DMS79 treated with DMSO at 0.1 percent for 48 hours (cell line): Measurements from ENCODE around the gene SKI.
"Not testable (repeated sequence)": the region's sequence is repeated elsewhere in the genome, so short reads cannot be mapped to it uniquely, and the experiment has no call there.

Experiments used
- DNase-seq: peaks from one replicate; lab custom pipeline; 2025; lab: John Stamatoyannopoulos, UW

Gene SKI

DNA sequence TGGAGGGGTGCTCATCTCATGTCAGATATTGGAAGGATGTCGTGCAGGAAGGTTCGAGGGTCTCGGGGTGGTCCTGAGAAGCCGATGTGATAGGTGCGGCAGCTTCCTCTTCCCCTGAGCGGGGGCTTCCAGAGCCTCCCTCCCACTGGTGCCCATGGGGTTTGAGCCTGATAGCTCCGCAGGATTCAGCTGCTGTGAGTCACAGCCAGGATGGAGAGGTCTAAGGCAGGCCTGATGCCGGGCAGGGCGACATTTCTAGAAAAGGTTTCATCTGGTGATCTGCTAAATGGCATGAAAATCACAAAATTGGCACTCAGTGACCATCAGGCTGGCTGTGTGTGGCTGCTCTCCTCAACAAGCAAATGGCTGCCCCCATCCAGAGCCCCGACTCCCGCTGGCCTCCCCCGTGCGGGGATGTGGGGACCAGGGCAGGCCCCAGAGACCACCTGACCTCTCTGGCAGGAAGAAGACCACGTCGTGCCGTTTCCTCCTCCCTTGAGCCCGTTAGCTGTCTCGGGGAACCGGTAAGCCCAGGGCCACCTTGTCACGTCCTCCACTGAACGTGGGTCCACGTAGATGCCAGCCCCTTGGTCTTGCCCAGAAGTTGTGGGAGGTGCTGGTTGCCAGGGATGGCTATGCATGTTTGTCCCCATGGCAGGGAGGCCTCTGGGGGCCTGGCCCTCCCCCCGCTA lies 66.1 kb downstream of the SKI start:
- DNase-seq: no peak

DNA sequence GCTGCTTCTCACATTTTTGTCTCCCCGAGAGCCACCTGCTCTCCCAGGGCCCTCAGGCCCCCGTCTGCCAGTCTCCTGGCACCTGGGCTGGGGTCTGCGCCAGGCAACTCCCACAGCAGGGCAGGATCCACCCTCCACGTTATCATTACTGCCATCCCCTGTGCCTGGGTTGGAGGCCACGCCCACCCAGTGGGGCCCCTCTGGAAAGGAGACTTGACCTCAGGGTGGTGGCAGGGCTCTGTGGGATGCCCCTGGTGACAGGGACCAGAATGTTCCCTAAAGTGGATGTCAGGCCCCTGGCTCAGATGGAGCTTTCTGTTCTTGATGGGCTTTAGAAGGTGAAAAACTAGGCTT lies 66.6 kb downstream of the SKI start:
- no peak for DNase-seq

DNA sequence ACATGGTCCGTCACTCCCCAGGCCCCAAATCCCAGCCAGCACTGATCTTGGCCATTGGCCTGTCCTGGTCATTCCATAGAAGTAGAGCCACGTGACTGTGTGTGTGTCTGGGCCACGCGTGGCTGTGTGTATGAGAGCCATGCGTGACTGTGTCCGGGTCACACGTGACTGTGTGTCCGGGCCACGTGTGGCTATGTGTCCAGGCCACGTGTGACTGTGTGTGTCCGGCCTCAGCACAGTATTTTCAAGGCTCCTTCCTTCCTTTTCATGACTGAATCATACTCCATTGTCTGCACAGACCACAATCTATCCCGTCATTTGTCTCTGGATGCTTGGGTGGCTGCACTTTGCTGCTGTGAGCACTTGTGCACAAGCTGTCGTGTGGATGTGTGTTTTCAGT lies 67.4 kb downstream of the SKI start:
- DNase-seq: no peak

DNA sequence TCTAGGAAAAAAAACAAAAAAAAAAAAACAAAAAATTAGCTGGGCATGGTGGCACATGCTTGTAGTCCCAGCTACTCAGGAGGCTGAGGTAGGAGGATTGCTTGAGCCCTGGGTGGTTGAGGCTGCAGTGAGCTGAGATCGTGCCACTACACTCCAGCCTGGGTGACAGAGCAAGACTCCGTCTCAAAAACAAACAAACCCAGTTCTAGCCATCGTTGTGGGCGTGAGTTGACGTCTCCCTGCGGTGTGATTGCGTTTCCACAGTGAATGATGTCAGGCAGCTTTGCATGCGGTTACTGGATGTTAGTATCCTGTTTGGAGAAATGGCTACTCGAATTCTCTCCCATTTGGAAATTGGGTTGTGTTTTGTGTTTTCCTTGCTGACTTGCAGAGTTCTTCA lies 68.1 kb downstream of the SKI start:
- DNase-seq: not testable (repeated sequence)

DNA sequence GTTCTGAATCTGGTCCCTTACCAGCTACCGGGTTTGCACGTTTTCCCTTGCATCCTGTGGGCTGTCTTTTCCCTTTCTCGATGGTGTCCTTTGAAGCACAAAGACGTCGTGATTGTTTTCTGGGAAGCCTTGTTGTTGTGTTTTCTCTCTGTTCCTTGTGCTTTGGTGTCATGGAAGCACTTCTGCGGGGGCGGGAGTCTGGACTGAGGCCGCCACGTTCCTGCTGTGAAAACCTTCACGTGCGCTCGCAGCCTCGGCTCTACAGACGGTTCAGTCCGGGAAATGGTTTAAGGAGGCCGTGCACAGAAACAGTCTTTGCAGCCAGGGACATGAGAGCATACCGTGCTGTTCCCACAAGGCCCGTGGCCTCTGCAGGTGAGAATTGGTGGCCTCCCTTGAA lies 68.5 kb downstream of the SKI start:
- no peak for DNase-seq

DNA sequence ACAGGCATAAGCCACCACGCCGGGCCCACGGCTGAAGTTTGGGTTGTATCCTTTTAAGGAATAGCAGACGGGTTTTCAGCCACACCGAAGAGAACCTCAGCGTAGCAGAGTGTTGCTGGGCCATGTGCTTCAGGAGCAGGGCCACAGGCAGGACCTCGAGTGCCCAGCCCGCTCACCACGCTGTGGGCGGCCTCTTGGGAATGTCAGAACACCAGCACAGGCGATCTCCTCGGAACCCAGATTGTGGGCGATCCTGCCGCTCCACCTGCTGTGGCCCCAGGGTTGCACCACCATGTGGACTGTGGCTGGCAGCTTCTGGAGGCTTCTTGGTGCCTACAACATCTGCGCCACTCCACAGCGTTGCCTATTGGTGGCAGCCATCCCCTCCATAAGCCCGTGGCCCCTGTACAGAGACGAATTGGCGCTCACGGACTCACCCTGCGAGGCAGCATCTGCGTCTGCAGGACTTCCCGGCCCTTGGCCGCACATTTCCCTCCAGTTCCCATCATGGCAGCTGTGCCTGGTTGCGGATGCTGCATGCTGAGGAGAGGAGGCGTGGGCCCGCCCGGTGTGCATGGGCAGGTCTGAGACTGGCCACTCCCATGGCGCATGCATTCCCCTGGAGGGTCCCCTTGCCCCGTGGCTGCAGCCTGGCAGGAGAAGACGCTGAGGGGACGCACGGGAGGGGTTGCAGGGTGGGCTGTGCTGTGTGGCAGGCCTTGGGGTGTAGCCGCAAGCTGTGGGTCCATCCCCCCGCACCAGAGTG lies 69.3 kb downstream of the SKI start:
- DNase-seq: no peak

DNA sequence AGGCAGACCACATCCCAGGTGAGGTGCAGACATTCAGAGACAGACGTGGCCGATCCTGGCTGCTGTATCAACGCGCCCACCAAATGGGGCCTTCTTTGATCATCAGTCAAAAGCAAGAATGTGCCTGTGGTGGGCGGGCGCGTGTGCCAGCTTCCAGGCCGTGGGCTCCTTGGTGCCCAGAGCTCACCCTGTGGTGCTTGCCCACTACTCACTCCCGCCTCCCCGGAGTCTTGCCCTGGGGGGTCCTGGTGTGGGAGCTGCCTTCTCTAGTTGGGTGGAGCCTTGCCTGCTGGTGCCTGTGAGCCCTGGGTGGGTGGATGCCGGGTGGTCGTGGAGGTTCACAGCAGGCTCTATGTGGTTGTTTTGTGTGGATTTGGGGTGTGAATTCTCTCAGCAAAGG lies 70.6 kb downstream of the SKI start:
- DNase-seq: no peak

DNA sequence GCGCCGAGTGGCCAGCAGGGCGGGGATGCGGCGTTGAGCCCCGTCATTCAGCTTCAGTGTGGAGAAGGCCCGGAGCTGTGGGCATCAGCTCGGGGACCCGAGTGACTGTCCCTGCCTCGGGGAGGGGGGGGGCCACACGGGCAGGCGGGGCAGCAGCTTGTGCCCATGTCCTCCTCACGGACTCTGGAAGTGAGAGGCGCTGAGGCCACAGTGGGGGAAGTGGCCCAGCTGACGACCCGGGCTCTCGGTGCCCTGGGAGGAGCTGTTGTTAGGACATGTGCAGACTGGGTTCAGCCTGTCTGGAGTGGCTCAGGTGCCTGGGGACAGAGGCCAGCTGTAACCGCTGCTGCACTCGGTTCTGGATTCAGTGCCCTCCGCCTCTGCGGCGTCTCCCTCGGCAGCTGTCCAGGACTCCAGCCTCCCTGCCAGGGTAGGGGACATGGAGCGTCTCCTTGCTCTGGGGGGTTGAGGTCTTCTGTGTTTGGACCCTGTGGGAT lies 71.1 kb downstream of the SKI start:
- peak; percentile 51 for DNase-seq

DNA sequence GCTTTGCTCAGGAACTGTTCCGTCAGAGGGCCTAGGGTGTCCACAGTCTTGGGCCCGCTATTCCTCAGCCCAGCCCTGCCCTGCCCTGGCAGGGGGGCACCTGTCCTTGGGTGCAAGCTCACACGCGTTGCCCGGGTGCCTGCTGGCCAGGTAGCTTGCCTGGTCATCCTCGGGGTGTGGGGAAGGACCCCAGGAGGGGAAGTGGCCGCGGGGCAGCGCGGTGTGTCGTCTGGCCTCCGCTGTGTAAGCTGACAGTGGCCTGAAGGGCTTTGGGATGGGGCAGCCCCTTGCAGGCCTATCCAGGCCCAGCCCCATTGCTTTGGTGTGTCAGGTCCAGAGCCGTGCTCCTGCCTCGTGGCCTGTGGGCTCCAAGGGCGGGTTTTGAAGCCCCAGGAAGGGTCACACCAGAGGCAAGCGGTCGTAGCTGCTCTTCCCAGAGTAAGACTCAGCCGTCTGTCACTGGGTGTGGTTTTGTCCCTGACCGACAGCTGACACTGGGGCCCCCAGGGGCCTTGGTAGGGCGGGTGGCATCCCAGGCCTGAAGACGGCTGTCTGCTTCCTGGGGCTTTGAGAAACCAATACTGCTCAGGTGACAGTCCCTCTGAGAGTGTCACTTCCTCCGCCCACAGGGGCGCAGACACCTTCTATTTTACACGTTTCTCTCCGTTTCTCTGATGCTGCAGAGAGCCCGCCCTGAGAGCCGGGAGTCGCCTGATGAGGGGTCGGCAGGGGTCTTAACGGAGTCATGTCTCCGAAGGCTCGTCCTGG lies 72.1 kb downstream of the SKI start:
- DNase-seq: no peak

DNA sequence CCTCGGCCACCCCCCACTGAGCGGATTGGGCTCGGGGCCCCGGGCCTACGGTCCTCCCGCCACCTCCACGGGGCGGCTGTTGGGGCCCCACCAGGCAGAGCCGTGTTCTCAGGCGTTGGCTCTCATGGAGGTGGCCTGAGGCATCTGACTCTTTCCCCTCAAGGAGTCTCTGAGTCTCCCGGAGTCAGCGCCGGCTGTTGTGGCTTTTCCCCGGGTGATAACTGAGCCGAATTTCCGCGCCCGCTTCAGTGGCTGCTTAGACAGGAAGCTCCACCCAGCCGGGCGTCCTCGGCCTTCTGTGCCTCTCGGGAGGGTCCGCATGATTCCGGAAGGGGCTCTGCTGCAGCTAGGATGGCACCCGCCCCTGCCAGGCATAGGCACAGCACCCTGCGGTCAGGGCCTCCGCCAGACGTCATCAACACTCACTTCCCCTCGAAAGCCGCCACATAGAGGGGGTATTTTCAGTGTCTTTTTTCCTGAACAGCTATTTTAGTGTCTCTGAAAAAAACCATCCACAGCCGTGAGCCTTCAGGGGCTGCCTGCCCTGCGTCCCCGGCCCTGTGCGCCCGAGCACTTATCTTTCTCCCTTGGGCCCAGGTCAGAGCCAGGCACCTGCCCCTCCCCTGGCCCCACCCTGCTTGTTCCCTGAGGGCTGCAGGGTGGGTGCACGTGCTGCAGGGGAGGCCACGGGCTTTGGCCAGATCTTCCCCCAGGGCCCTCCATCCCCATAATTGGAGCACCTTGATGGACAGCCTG lies 72.9 kb downstream of the SKI start:
- DNase-seq: no peak

DNA sequence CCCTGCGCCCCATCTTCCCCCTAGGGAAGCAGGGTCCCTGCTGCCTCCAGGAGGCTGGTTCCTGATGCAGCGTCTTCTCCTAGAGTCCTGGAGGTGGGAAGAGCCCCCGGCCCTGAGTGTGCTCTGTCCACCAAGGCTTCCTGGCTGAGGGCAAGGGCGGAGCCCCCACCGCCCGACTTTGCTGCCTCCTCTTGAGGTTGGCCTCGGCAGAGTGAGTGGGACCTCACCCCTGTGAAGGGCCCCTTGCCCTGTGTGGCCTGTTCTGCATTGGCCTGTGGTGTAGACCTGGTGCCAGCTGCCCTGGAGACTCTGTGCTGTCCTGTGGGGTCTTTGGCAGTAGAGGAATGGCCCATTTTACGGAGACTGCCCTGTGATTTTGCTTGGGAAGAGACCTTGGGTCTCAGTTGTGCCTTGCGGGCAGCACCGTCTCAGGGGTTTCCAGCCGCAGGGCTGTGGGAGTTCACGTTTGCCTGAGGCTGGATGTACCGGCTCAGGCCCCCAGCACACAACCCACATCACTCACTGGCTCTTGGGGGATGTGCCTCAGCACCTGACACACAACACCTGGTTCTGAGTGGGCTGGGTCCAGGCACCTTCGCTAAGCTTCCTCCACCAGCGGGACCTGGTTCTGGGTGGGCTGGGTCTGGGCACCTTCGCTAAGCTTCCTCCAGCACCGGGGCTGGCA lies 73.6 kb downstream of the SKI start:
- no peak for DNase-seq

DNA sequence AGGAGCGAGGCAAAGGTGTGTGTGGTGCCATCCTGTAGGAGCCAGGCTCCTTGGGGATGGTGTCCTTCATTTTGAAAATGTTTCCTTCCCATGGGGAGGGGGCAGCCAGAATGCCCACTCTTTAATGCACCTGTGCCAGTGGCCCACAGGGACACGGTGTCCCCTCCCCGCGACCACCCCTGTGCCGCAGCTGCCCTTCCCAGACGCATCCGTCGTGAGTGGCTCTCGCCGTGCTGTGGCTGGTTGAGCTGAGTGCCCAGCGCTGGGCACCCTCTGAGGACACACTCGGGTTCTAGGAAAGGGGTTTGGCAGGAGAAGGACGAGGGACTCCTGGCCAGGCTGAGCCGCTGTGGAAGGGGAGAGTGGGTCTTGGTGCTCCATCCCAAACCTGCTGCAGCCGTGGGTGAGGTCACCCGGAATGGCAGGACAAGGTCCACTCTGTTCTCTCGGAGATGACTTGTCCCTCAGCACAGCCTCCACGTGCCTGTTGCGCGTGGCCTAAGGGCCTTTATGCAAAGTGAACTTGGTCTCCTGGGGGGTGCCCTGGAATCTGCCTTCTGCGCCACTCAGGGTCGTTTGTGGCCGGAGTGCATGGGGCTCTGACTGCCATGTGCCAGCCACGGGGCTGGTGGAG lies 74.3 kb downstream of the SKI start:
- no peak for DNase-seq

DNA sequence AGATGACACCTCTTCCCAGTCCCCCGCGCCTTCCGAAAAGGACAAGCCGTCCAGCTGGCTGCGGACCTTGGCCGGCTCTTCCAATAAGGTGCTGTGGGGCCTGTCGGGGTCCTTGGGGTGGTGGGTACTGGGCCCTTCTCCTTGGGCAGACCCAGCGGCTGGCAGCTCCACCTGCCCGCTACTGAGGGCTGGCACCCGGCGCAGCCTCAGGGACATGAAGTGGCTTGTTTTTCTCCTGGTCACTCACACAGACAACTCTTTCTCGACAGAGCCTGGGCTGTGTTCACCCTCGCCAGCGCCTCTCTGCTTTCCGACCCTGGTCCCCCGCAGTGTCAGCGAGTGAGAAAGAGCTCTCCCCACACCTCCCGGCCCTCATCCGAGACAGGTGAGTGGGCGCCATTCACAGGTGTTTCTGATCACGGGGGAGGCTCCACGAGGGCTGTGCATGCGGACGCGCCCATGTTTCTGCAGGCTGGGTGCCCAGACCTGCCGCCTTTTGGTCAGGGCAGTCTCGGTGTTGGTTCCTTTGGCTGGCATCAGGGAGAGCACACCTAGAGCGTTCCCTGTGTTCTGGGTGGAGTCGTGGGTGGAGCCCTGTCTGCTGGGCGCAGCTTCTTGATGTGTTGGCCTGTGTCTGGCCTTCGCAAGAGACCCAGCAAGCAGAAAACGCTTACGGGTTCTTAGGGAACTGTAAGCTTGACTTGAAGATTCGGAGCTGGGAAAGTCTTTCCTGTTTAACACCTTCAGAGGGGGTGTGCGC lies 75.1 kb downstream of the SKI start:
- DNase-seq: no peak

DNA sequence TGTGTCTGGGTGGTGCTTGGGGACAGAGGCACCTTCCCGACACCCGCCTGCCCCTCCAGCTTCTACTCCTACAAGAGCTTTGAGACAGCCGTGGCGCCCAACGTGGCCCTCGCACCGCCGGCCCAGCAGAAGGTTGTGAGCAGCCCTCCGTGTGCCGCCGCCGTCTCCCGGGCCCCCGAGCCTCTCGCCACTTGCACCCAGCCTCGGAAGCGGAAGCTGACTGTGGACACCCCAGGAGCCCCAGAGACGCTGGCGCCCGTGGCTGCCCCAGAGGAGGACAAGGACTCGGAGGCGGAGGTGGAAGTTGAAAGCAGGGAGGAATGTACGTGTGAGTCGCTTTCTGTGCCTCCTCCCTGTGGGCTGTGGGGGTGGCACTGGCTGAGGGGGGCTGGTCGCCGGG lies 75.7 kb downstream of the SKI start:
- DNase-seq: no peak

DNA sequence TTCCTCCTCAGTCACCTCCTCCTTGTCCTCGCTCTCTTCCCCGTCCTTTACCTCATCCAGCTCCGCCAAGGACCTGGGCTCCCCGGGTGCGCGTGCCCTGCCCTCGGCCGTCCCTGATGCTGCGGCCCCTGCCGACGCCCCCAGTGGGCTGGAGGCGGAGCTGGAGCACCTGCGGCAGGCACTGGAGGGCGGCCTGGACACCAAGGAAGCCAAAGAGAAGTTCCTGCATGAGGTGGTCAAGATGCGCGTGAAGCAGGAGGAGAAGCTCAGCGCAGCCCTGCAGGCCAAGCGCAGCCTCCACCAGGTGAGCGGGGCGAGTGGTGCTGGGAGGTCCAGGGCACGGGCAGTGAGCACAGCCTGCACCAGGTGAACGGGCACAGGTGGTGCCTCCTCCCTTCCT lies 76.2 kb downstream of the SKI start:
- no peak for DNase-seq

DNA sequence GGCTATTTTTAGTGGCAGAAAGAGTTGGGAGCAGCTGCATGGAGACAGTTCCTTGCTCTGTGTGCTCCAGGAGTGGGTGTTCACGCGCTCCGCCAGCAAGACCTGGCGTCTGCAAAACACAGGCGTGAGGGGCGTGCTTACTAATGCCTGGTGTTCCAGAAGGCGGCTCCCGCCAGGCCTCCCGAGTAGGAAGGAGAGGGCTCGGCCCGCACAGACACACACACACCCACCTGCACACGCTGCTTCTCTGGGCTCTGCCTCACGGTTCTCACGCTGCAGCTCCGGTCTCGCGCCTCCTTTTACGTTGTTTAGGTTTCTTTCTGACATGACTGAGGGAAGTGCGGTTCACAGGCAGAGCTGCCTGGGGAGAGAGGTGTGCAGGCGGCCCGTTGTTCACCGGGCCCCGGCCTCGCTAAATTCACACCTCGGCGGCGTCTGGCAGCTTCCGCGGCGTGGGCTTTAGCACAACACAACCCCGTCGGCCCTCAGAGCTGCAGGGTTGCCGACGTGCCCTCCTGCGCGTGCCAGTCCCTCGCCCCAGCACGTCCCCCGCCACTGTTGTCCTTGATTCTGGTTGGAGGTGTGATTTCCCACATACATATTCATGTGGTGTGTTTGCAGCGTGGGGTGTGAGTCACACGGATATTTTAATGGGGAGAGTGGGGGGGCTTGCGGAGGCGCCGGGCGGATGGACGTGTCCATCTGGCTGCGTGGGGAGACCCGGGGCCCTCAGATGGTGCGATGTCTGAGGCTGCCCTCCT lies 77.0 kb downstream of the SKI start:
- no peak for DNase-seq

DNA sequence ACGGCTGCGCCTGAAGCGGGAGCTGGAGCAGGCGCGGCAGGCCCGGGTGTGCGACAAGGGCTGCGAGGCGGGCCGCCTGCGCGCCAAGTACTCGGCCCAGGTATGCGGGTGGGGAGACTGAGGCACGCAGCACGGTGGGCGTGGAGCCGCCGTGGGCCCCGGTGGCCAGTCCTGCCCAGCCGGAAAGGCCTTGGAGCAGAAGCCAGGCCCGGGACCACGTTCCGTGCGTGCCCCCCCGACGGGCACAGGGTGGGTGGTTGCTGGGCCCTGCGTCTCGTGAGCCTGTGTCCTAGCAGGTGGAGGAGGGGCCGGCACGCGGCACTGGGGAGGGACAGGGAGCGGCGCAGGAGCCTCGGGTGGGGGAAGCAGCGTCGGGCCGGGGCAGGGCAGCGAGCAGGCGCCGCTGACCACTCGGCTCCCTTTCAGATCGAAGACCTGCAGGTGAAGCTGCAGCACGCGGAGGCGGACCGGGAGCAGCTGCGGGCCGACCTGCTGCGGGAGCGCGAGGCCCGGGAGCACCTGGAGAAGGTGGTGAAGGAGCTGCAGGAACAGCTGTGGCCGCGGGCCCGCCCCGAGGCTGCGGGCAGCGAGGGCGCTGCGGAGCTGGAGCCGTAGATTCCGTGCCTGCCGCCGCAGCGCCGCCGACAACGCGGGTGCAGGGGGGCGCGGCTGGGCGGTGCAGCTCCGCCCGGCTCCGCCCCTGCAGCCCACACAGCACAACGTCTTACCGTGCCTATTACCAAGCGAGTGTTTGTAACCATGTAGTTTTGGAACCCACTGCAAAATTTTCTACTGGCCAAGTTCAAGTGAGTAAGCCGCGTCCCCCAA lies 78.2 kb downstream of the SKI start:
- DNase-seq: no peak

DNA sequence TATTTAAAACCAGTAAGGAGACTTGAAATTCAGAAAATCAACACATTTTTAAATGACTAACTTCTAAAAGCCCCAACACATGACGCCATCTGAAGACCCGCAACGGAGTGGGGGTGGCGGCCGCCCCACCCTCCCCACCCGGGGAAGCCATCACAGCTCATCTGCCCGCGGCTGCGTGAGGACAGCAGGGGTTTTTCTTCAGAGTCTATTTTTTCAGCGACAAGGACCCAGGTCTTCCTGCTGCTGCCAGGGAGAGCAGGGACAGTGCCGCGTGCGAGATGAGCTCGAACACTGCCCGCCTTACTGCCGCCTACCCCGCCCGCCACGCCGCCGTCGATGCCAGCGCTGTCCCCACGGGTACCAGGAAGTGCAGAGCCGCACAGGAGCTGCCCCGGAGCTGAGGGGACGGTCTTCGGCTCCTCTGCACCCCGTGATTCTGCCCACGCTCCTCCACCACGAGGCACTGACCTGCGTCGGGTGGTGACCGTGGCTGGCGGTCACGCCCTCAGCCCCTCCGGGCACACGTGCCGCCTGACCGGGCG lies 79.0 kb downstream of the SKI start:
- DNase-seq: no peak
